GM13977 (cell line): ENCODE data around the gene MYADML2.
"Not testable (repeated sequence)": the region's sequence is repeated elsewhere in the genome, so short reads cannot be mapped to it uniquely, and the experiment has no call there.

Source experiments
- DNase-seq: peaks from one replicate; pipeline ENCODE4 v3.0.0; 2012; ENCODE audit warnings: low spot score
- CTCF ChIP-seq: IDR thresholded peaks from 2 replicates; pipeline ENCODE4 v1.5.1; 2012; ENCODE audit warnings: mild to moderate bottlenecking, control low read depth; ENCODE audit not compliant: insufficient read depth; ENCODE audit errors: extremely low read depth, missing control alignments
- in situ Hi-C: fragments of 300-500 bp; cut with MboI; formaldehyde crosslinking; loops from one replicate; pipeline ENCODE4 v1.12.0; 2022; ENCODE audit warnings: low sequenced_read_pairs, low pct_unique_long_range_greater_than_20kb, mixed read lengths, inconsistent platforms; ENCODE audit not compliant: unreplicated experiment

The MYADML2 gene

GRCh38 chr17:81983639-81984373, 36.8 kb upstream of the MYADML2 start:
- DNase-seq, result no peak
- in situ Hi-C loops, result no loop called here
- no peak for TF ChIP-seq CTCF

GRCh38 chr17:81983011-81983638, 36.1 kb upstream of the MYADML2 start:
- no peak for DNase-seq
- TF ChIP-seq CTCF, result no peak
- in situ Hi-C loops, result no loop called here

- DNase-seq, in situ Hi-C loops: not testable (repeated sequence)
Measured at GRCh38 chr17:81981511-81981910, 34.5 kb upstream of the MYADML2 start.

GRCh38 chr17:81980707-81981343, 33.8 kb upstream of the MYADML2 start:
- DNase-seq, result no peak
- in situ Hi-C loops, result no loop called here

GRCh38 chr17:81980122-81980521, 33.1 kb upstream of the MYADML2 start:
- in situ Hi-C loops, result no loop called here

More at GRCh38 chr17:81980707-81981343, 33.8 kb upstream of the MYADML2 start:
- no peak for TF ChIP-seq CTCF

GRCh38 chr17:81978524-81979298, 31.7 kb upstream of the MYADML2 start:
- TF ChIP-seq CTCF, result no peak
- in situ Hi-C loops, result no loop called here

More at GRCh38 chr17:81980122-81980521, 33.1 kb upstream of the MYADML2 start:
- no peak for DNase-seq
- TF ChIP-seq CTCF, result no peak

More at GRCh38 chr17:81978524-81979298, 31.7 kb upstream of the MYADML2 start:
- no peak for DNase-seq
